Right ventricle myocardium inferior (tissue), 1 donor: ENCODE data around the gene AMIGO3. TPM values are rescaled to one million over a fixed set of nuclear protein-coding genes. Genes with fewer than 3 reads are reported as not detected.

Experiments
- ATAC-seq: fragments of 200-7000 bp; cut with Tn5 transposase; one replicate; pipeline ENCODE4 v1.9.1; 2020; ENCODE audit warnings: mild to moderate bottlenecking, moderate library complexity
- DNase-seq: peaks from one replicate; pipeline ENCODE4 v3.0.0; 2021; ENCODE audit errors: missing footprints
- intact Hi-C: fragments of 100-400 bp; cut with DNase I; formaldehyde crosslinking; loops from one replicate; pipeline ENCODE4 v1.11.0; 2022
- total RNA-seq: library from RNA; stranded (reverse); fragmentation: NEBNext Ultra II Directional; extraction: Animal tissue kit (Norgen Biotek cat#: 25700); gene quantifications from one replicate; pipeline ENCODE4 v1.2.1, GENCODE V29; 2021
- donor health status: DM: no; HTN: yes; CAD: no; lungs with severe emphysema.

AMIGO3 gene
- total RNA-seq, 1 donor from 2014 or later, result not detected

- no peak for ATAC-seq
- DNase-seq, result no peak
- intact Hi-C loops, result no loop called here
These were observed 4.5 kb downstream of the AMIGO3 start for GRCh38 chr3:49714728-49715550.

- ATAC-seq (no peak), DNase-seq (peak; percentile 54)
- intact Hi-C loops, result no loop called here
These were observed 6.0 kb downstream of the AMIGO3 start for GRCh38 chr3:49713336-49714105.

GRCh38 chr3:49712631-49713317 is 6.7 kb downstream of the AMIGO3 start:
- intact Hi-C loops, result no loop called here
- DNase-seq (no peak), ATAC-seq (no peak)

- DNase-seq, result no peak
- no peak for ATAC-seq
- intact Hi-C loops, result no loop called here
These were observed 7.3 kb downstream of the AMIGO3 start for GRCh38 chr3:49712166-49712565.

- ATAC-seq (no peak), DNase-seq (no peak)
- intact Hi-C loops, result no loop called here
These were observed 8.0 kb downstream of the AMIGO3 start for GRCh38 chr3:49711489-49711888.

GRCh38 chr3:49709852-49710251 is 9.6 kb downstream of the AMIGO3 start:
- no peak for DNase-seq
- ATAC-seq, result no peak
- intact Hi-C loops, result no loop called here

- intact Hi-C loops, result no loop called here
- no peak for DNase-seq
- ATAC-seq, result no peak
These were observed 12.4 kb downstream of the AMIGO3 start for GRCh38 chr3:49707113-49707480.

GRCh38 chr3:49706456-49707112 is 12.9 kb downstream of the AMIGO3 start:
- no peak for ATAC-seq
- intact Hi-C loops, result no loop called here
- peak; percentile 55 for DNase-seq

- DNase-seq (peak; percentile 51), ATAC-seq (no peak)
- intact Hi-C loops, result no loop called here
These were observed 14.0 kb downstream of the AMIGO3 start for GRCh38 chr3:49705390-49705960.

GRCh38 chr3:49704629-49705028 is 14.9 kb downstream of the AMIGO3 start:
- DNase-seq, result no peak
- ATAC-seq, result no peak
- intact Hi-C loops, result no loop called here

GRCh38 chr3:49703956-49704355 is 15.5 kb downstream of the AMIGO3 start:
- DNase-seq (peak; percentile 41), ATAC-seq (no peak)
- intact Hi-C loops, result no loop called here

GRCh38 chr3:49703443-49703927 is 16.0 kb downstream of the AMIGO3 start:
- intact Hi-C loops, result no loop called here
- ATAC-seq, result peak; percentile 77
- DNase-seq, result peak; percentile 73

GRCh38 chr3:49702672-49703071 is 16.8 kb downstream of the AMIGO3 start:
- DNase-seq, result peak; percentile 52
- intact Hi-C loops, result no loop called here
- no peak for ATAC-seq

GRCh38 chr3:49701388-49702077 is 18.0 kb downstream of the AMIGO3 start:
- DNase-seq, result peak; percentile 41
- intact Hi-C loops, result no loop called here
- ATAC-seq, result no peak

- DNase-seq (peak; percentile 56), ATAC-seq (no peak)
- intact Hi-C loops, result no loop called here
These were observed 18.9 kb downstream of the AMIGO3 start for GRCh38 chr3:49700453-49701128.

GRCh38 chr3:49700014-49700413 is 19.5 kb downstream of the AMIGO3 start:
- DNase-seq, result peak; percentile 67
- intact Hi-C loops, result no loop called here
- no peak for ATAC-seq

- DNase-seq (peak; percentile 69), ATAC-seq (no peak)
- intact Hi-C loops, result no loop called here
These were observed 20.1 kb downstream of the AMIGO3 start for GRCh38 chr3:49699281-49699979.
